GM23338 (cell line): ENCODE measurements around the gene UGT8. TPM values are rescaled to one million over a fixed set of nuclear protein-coding genes. Genes with fewer than 3 reads are reported as not detected.

Experiments
- microRNA counts: library from miRNA; unstranded; fragments of <30 nt; microRNA quantifications from one replicate; lab custom pipeline; 2017
- microRNA-seq: library from miRNA; unstranded; fragments of <30 nt; microRNA quantifications from one replicate; pipeline ENCODE4, GENCODE V29; 2017
- polyA plus RNA-seq: library from polyadenylated mRNA; unstranded; fragments of >200 nt; fragmentation: Nextera tagmentation; extraction: Ambion mirVana; gene quantifications from 2 replicates; pipeline ENCODE4 v1.2.1, GENCODE V29; 2016
- small RNA-seq: library from RNA; depleted of rRNA; stranded (forward); fragments of <200 nt; gene quantifications from one replicate; pipeline ENCODE3, GENCODE V24; 2014; ENCODE audit warnings: low replicate concordance
- total RNA-seq: library from RNA; depleted of rRNA; stranded (reverse); fragments of >200 nt; shearing (Covaris generic); gene quantifications from 2 replicates; pipeline ENCODE4 v1.2.3, GENCODE V29; 2014

UGT8 gene
- total and polyA plus RNA-seq, 2 experiments from 2014 or later, result 14.9 to 39.0 TPM

MicroRNA genes within 50 kb of the gene (microRNA counts, 767-probe panel; counts per million panel counts)
- not detected for microRNA hsa-miR-577 (lab: Ali Mortazavi, UCI)

Small RNA genes within 50 kb of the gene (microRNA-seq; reads per million reads assigned to microRNA genes)
- gene MIR577, result 16.8 reads per million, percentile 41 among the genes with 10 or more reads in this experiment

Small RNA genes within 50 kb of the gene (small RNA-seq; reads per million reads assigned to genes)
- gene MIR577, result 12.6 reads per million, percentile 97 among the genes with 10 or more reads in this experiment
